ENCODE results near the gene NT5C.
A peak's percentile ranks its signal among the peaks of the same experiment; 100 is the strongest.

The NT5C gene

GRCh38 chr17:75114552-75115314 lies 16.8 kb downstream of the NT5C start:
- no peak for DNase-seq

GRCh38 chr17:75113798-75114551 lies 17.6 kb downstream of the NT5C start:
- peak; percentile 79 for DNase-seq

- DNase-seq, result no peak
Observed at GRCh38 chr17:75111777-75112335, 19.7 kb downstream of the NT5C start.

- DNase-seq, result no peak
Observed at GRCh38 chr17:75110234-75110937, 21.2 kb downstream of the NT5C start.

GRCh38 chr17:75109407-75110233 lies 21.9 kb downstream of the NT5C start, which contains the start of gene ARMC7:
ARMC7 (plus strand) TSS chr17:75109969; CDS start chr17:75110289, 320 bp downstream.
- DNase-seq, result peak; percentile 79

GRCh38 chr17:75109046-75109406 lies 22.5 kb downstream of the NT5C start:
- DNase-seq, result no peak

- no peak for DNase-seq
Observed at GRCh38 chr17:75108193-75108592, 23.3 kb downstream of the NT5C start.

GRCh38 chr17:75105126-75106080 lies 26.1 kb downstream of the NT5C start:
- peak; percentile 26 for DNase-seq

GRCh38 chr17:75103601-75104554 lies 27.7 kb downstream of the NT5C start:
- no peak for DNase-seq

GRCh38 chr17:75102385-75102821 lies 29.1 kb downstream of the NT5C start:
- DNase-seq, result no peak

- DNase-seq, result no peak
Observed at GRCh38 chr17:75099881-75100595, 31.5 kb downstream of the NT5C start.

- DNase-seq, result no peak
Observed at GRCh38 chr17:75098861-75099260, 32.7 kb downstream of the NT5C start.

- no peak for DNase-seq
Observed at GRCh38 chr17:75097865-75098264, 33.7 kb downstream of the NT5C start.

- DNase-seq, result no peak
Observed at GRCh38 chr17:75096082-75096625, 35.4 kb downstream of the NT5C start.

- DNase-seq, result no peak
Observed at GRCh38 chr17:75094871-75095399, 36.6 kb downstream of the NT5C start.

- no peak for DNase-seq
Observed at GRCh38 chr17:75093548-75094158, 37.9 kb downstream of the NT5C start.

GRCh38 chr17:75091855-75092327 lies 39.7 kb downstream of the NT5C start:
- no peak for DNase-seq

Measured in NCI-H748 treated with DMSO at 0.1 percent for 48 hours (cell line).